Kasumi-1 (cell line): ENCODE data around the gene MAML2.
"Not testable (repeated sequence)": the region's sequence is repeated elsewhere in the genome, so short reads cannot be mapped to it uniquely, and the experiment has no call there.

Experiments used
- DNase-seq, 2 experiments: peaks; one replicate each; lab custom pipeline; 2025; lab: John Stamatoyannopoulos, UW

Gene MAML2

GRCh38 chr11:96187822-96188221, 155.2 kb downstream of the MAML2 start:
- no peak for DNase-seq

GRCh38 chr11:96186806-96187205, 156.2 kb downstream of the MAML2 start:
- no peak for DNase-seq

- no peak for DNase-seq
These were observed 157.7 kb downstream of the MAML2 start for GRCh38 chr11:96185220-96185768.

- not testable (repeated sequence) for DNase-seq
These were observed 162.1 kb downstream of the MAML2 start for GRCh38 chr11:96180937-96181336.

- DNase-seq = no peak
These were observed 162.7 kb downstream of the MAML2 start for GRCh38 chr11:96180341-96180740.

GRCh38 chr11:96179905-96180304, 163.1 kb downstream of the MAML2 start:
- DNase-seq = no peak

- no peak for DNase-seq
These were observed 164.1 kb downstream of the MAML2 start for GRCh38 chr11:96178887-96179279.

GRCh38 chr11:96178049-96178886, 164.7 kb downstream of the MAML2 start:
- DNase-seq = no peak

- DNase-seq = no peak
These were observed 165.8 kb downstream of the MAML2 start for GRCh38 chr11:96177146-96177545.

GRCh38 chr11:96173906-96174305, 169.1 kb downstream of the MAML2 start:
- no peak for DNase-seq

GRCh38 chr11:96173422-96173821, 169.6 kb downstream of the MAML2 start:
- DNase-seq = peak; percentile 42 to 52

GRCh38 chr11:96172604-96173003, 170.4 kb downstream of the MAML2 start:
- DNase-seq = no peak

- no peak for DNase-seq
These were observed 173.7 kb downstream of the MAML2 start for GRCh38 chr11:96169250-96169649.

GRCh38 chr11:96168623-96169022, 174.4 kb downstream of the MAML2 start:
- no peak for DNase-seq

GRCh38 chr11:96167787-96168186, 175.2 kb downstream of the MAML2 start:
- DNase-seq = no peak

- DNase-seq = no peak
These were observed 175.7 kb downstream of the MAML2 start for GRCh38 chr11:96167203-96167758.

- no peak for DNase-seq
These were observed 180.0 kb downstream of the MAML2 start for GRCh38 chr11:96162816-96163499.

- no peak for DNase-seq
These were observed 181.5 kb downstream of the MAML2 start for GRCh38 chr11:96161307-96162089.

GRCh38 chr11:96160732-96161306, 182.2 kb downstream of the MAML2 start:
- no peak for DNase-seq

GRCh38 chr11:96159968-96160367, 183.0 kb downstream of the MAML2 start:
- DNase-seq = no peak

- no peak for DNase-seq
These were observed 184.9 kb downstream of the MAML2 start for GRCh38 chr11:96158126-96158525.

- DNase-seq = no peak
These were observed 185.5 kb downstream of the MAML2 start for GRCh38 chr11:96157517-96157873.
